HepG2 (cell line): Measurements from ENCODE around the gene RNF114. TPM values are rescaled to one million over a fixed set of nuclear protein-coding genes. Genes with fewer than 3 reads are reported as not detected.

Source experiments
- BRCA1 ChIP-seq: sonication (generic); formaldehyde crosslinking; IDR thresholded peaks from 2 replicates; pipeline ENCODE4 v1.4.0; 2020; ENCODE audit warnings: missing genetic modification reagents
- DMAP1 ChIP-seq: IDR thresholded peaks from 2 replicates; pipeline ENCODE4 v1.6.1; 2016
- FOXP1 ChIP-seq, 2 experiments: fragments of 450-650 bp in 1 of 2; IDR thresholded peaks; 2 replicates each; pipeline ENCODE4 v1.6.1; 2017 to 2018; ENCODE audit warnings: antibody characterized with exemption in 1 of 2
- GZF1 ChIP-seq: sonication (generic); formaldehyde crosslinking; IDR thresholded peaks from 2 replicates; pipeline ENCODE4 v1.5.1; 2020; ENCODE audit warnings: mild to moderate bottlenecking, missing genetic modification reagents
- HOXD1 ChIP-seq: sonication (generic); formaldehyde crosslinking; IDR thresholded peaks from 2 replicates; pipeline ENCODE4 v1.5.0; 2020; ENCODE audit warnings: missing genetic modification reagents
- KDM5A ChIP-seq: fragments of 200-600 bp; sonication (generic); IDR thresholded peaks from 2 replicates; pipeline ENCODE4 v1.7.0; 2018; ENCODE audit warnings: antibody characterized with exemption, mild to moderate bottlenecking, low read length, borderline replicate concordance
- ONECUT2 ChIP-seq: sonication (generic); formaldehyde crosslinking; IDR thresholded peaks from 2 replicates; pipeline ENCODE4 v1.4.0; 2020; ENCODE audit warnings: missing genetic modification reagents
- RBM22 ChIP-seq: fragments of 200-400 bp; formaldehyde crosslinking; optimal IDR thresholded peaks from 2 replicates; pipeline ENCODE3; 2017; ENCODE audit warnings: mild to moderate bottlenecking, low read length, moderate library complexity
- RFXAP ChIP-seq: sonication (generic); formaldehyde crosslinking; IDR thresholded peaks from 2 replicates; pipeline ENCODE4 v1.4.0; 2020; ENCODE audit warnings: missing genetic modification reagents, borderline replicate concordance
- TAF1 ChIP-seq: sonication (generic); formaldehyde crosslinking; IDR thresholded peaks from 2 replicates; pipeline ENCODE4 v1.4.0; 2020; ENCODE audit warnings: missing genetic modification reagents
- TBP ChIP-seq: sonication (generic); formaldehyde crosslinking; IDR thresholded peaks from 2 replicates; pipeline ENCODE4 v1.5.0; 2020; ENCODE audit warnings: missing genetic modification reagents
- TCF12 ChIP-seq, 2 experiments: fragments of 450-650 bp in 1 of 2; sonication (generic) in 1 of 2; formaldehyde crosslinking in 1 of 2; IDR thresholded peaks; 2 replicates each; pipeline versions ENCODE4 v1.6.1 to v1.8.0; 2017 to 2022; ENCODE audit warnings: antibody characterized with exemption in 1 of 2, mild to moderate bottlenecking in 1 of 2, missing genetic modification reagents in 1 of 2, moderate library complexity in 1 of 2
- THAP11 ChIP-seq: IDR thresholded peaks from 2 replicates; pipeline ENCODE4 v1.6.1; 2016; ENCODE audit warnings: missing biosample characterization, missing genetic modification reagents
- YEATS2 ChIP-seq: sonication (generic); formaldehyde crosslinking; IDR thresholded peaks from 2 replicates; pipeline ENCODE4 v1.4.0; 2020; ENCODE audit warnings: missing genetic modification reagents, borderline replicate concordance
- ZC3H13 ChIP-seq: sonication (generic); formaldehyde crosslinking; IDR thresholded peaks from 2 replicates; pipeline ENCODE4 v1.8.1; 2023; ENCODE audit warnings: mild to moderate bottlenecking, missing genetic modification reagents, moderate library complexity
- ZNF30 ChIP-seq: sonication (generic); formaldehyde crosslinking; IDR thresholded peaks from 2 replicates; pipeline ENCODE4 v1.5.0; 2020; ENCODE audit warnings: mild to moderate bottlenecking, missing genetic modification reagents
- ZNF34 ChIP-seq: sonication (generic); formaldehyde crosslinking; IDR thresholded peaks from 2 replicates; pipeline ENCODE4 v1.4.0; 2020; ENCODE audit warnings: mild to moderate bottlenecking, missing genetic modification reagents, borderline replicate concordance
- ZNF546 ChIP-seq: sonication (generic); formaldehyde crosslinking; conservative IDR thresholded peaks from 2 replicates; pipeline ENCODE4 v1.8.1; 2023; ENCODE audit warnings: mild to moderate bottlenecking, missing genetic modification reagents
- ZNF607 ChIP-seq: sonication (generic); formaldehyde crosslinking; IDR thresholded peaks from 2 replicates; pipeline ENCODE4 v1.5.1; 2020; ENCODE audit warnings: missing genetic modification reagents, mild to moderate bottlenecking, borderline replicate concordance
- ZNF670 ChIP-seq: sonication (generic); formaldehyde crosslinking; IDR thresholded peaks from 2 replicates; pipeline ENCODE4 v1.8.0; 2022; ENCODE audit warnings: mild to moderate bottlenecking, missing genetic modification reagents, borderline replicate concordance
- ZNF737 ChIP-seq: sonication (generic); formaldehyde crosslinking; IDR thresholded peaks from 2 replicates; pipeline ENCODE4 v1.5.0; 2020; ENCODE audit warnings: missing genetic modification reagents, mild to moderate bottlenecking, borderline replicate concordance
- polyA plus RNA-seq, 8 experiments: library from polyadenylated mRNA; depleted of rRNA in 3 of 8; stranded (reverse) in 7 of 8; unstranded in 1 of 8; fragments of >200 nt; fragmentation: Illumina TruSeq in 4 of 8; extraction: Trizol in 4 of 8; gene quantifications; 2 replicates each; pipeline versions ENCODE4 v1.2.1 to v1.2.3, GENCODE V29; 2011 to 2016; ENCODE audit warnings: low read depth in 4 of 8, missing spikeins in 1 of 8, mixed read lengths in 1 of 8; ENCODE audit not compliant: insufficient read depth in 1 of 8
- total RNA-seq, 5 experiments: library from RNA; depleted of rRNA; stranded (reverse); fragments of >200 nt; fragmentation: Illumina TruSeq; extraction: Trizol; gene quantifications; 2 replicates each; pipeline ENCODE4 v1.2.3, GENCODE V29; 2016; ENCODE audit warnings: low read depth in 1 of 5
- TF ChIP-seq, protein P1 (sequence below): sonication (generic); formaldehyde crosslinking; IDR thresholded peaks from 2 replicates; pipeline ENCODE4 v1.5.0; 2020; ENCODE audit warnings: mild to moderate bottlenecking, missing genetic modification reagents, borderline replicate concordance
- TF ChIP-seq, protein P2 (sequence below): sonication (generic); formaldehyde crosslinking; conservative IDR thresholded peaks from 2 replicates; pipeline ENCODE4 v1.8.0; 2022; ENCODE audit warnings: missing genetic modification reagents
- TF ChIP-seq, protein P3 (sequence below): sonication (generic); formaldehyde crosslinking; IDR thresholded peaks from 2 replicates; pipeline ENCODE4 v1.9.0; 2021; ENCODE audit warnings: missing genetic modification reagents, mild to moderate bottlenecking, borderline replicate concordance

The RNF114 gene
- total and polyA plus RNA-seq, 2 of the 13 experiments (the other 11 are each of a cell fraction or from before 2014, with no cell fraction given): 119 to 126 TPM

DNA sequence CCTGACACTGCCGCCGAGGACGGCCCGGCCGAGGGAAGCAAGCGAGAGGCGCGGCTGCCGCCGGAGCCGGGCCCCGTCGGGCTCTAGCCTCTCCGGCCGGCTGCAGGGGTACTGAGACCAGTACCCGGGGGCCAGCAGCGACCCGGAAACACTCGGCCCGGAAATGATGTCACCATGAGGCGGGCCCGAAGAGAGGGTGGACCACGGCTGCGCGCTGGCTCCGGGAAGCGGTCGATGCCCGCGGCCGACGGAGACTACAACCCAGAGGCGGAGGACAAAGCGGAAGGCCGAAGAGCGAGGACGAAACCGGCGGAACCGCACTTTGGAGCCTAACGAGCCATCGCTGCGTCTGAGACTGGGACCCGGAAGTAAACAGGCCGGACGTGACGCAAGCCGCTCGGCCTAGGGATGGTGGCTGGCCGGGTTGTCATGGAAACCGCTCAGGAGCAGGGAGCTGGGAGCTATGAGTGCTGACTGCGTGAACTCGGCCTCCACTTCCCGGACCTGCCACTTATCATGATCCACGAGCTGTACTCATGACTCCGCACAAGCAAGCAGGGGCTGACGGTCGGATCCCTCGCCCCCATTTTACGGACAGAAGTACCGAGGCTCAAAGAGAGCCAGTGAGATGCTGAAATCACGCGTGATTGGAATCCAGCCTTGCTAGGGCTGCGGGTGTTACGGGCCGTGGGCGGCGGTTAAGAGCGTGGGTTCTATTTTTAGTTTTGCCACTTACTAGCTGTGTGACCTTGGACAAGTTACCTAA is 20.6 kb upstream of the RNF114 start, which contains the start of gene SPATA2 (continued):
- TF ChIP-seq ONECUT2: peak; percentile 58; the same call in 1 of the 2 replicates
- TF ChIP-seq BRCA1: peak; percentile 92
- peak; percentile 90; the same call in 1 of the 2 replicates for TF ChIP-seq ZNF30
- TF ChIP-seq RBM22: no peak
- TF ChIP-seq, protein P1, sequence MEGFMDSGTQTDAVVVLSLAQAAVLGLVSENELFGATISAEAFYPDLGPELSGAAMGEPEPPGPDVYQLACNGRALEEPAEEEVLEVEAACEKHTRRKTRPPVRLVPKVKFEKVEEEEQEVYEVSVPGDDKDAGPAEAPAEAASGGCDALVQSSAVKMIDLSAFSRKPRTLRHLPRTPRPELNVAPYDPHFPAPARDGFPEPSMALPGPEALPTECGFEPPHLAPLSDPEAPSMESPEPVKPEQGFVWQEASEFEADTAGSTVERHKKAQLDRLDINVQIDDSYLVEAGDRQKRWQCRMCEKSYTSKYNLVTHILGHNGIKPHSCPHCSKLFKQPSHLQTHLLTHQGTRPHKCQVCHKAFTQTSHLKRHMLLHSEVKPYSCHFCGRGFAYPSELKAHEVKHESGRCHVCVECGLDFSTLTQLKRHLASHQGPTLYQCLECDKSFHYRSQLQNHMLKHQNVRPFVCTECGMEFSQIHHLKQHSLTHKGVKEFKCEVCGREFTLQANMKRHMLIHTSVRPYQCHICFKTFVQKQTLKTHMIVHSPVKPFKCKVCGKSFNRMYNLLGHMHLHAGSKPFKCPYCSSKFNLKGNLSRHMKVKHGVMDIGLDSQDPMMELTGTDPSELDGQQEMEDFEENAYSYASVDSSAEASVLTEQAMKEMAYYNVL (CRISPR knock-in tag): no peak; the same call in 1 of the 2 replicates
- peak; percentile 89; the same call in 1 of the 2 replicates for TF ChIP-seq RFXAP (CRISPR knock-in tag)
- TF ChIP-seq, protein P2, sequence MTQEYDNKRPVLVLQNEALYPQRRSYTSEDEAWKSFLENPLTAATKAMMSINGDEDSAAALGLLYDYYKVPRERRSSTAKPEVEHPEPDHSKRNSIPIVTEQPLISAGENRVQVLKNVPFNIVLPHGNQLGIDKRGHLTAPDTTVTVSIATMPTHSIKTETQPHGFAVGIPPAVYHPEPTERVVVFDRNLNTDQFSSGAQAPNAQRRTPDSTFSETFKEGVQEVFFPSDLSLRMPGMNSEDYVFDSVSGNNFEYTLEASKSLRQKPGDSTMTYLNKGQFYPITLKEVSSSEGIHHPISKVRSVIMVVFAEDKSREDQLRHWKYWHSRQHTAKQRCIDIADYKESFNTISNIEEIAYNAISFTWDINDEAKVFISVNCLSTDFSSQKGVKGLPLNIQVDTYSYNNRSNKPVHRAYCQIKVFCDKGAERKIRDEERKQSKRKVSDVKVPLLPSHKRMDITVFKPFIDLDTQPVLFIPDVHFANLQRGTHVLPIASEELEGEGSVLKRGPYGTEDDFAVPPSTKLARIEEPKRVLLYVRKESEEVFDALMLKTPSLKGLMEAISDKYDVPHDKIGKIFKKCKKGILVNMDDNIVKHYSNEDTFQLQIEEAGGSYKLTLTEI: no peak
- peak; percentile 86; the same call in 1 of the 2 replicates for TF ChIP-seq HOXD1 (CRISPR knock-in tag)
- TF ChIP-seq, protein P3, sequence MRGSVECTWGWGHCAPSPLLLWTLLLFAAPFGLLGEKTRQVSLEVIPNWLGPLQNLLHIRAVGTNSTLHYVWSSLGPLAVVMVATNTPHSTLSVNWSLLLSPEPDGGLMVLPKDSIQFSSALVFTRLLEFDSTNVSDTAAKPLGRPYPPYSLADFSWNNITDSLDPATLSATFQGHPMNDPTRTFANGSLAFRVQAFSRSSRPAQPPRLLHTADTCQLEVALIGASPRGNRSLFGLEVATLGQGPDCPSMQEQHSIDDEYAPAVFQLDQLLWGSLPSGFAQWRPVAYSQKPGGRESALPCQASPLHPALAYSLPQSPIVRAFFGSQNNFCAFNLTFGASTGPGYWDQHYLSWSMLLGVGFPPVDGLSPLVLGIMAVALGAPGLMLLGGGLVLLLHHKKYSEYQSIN (CRISPR knock-in tag): no peak
- no peak for TF ChIP-seq ZNF670 (CRISPR knock-in tag)
- TF ChIP-seq ZNF607: peak; percentile 89
- TF ChIP-seq TCF12 (IDR thresholded peaks at IDR 0.05): no peak
- peak; percentile 88; the same call in 1 of the 2 replicates for TF ChIP-seq TCF12 (CRISPR knock-in tag; IDR thresholded peaks at IDR 0.05)
- TF ChIP-seq ZNF34 (CRISPR knock-in tag): peak; percentile 96; the same call in 1 of the 2 replicates
- peak; percentile 70; the same call in 1 of the 2 replicates for TF ChIP-seq ZNF546 (CRISPR knock-in tag)
- peak; percentile 92 for TF ChIP-seq TAF1 (CRISPR knock-in tag)
- TF ChIP-seq KDM5A: peak; percentile 97
- TF ChIP-seq ZC3H13 (CRISPR knock-in tag): 0 out of 2 replicates have a peak, but pooled peaks have one; percentile 32
- TF ChIP-seq DMAP1: peak; percentile 71
- TF ChIP-seq FOXP1 (IDR thresholded peaks at IDR 0.05): no peak
- TF ChIP-seq FOXP1 (CRISPR knock-in tag; IDR thresholded peaks at IDR 0.05): no peak
- TF ChIP-seq THAP11 (CRISPR knock-in tag): peak; percentile 95
- peak; percentile 33; the same call in 1 of the 2 replicates for TF ChIP-seq TBP
- no peak for TF ChIP-seq GZF1
- peak; percentile 88 for TF ChIP-seq ZNF737
- peak; percentile 90; the same call in 1 of the 2 replicates for TF ChIP-seq YEATS2 (CRISPR knock-in tag)
